Body of pancreas (tissue), 4 donors: ENCODE measurements around the gene UBR4. TPM values are rescaled to one million over a fixed set of nuclear protein-coding genes. Genes with fewer than 3 reads are reported as not detected.

Experiments used
- ATAC-seq: fragments of 150-250 bp; one replicate; pipeline ENCODE4 v1.9.1; 2016
- DNase-seq, 4 donors: peaks; one replicate each; pipeline ENCODE4 v3.0.0-alpha.2; 2019
- H3K27ac ChIP-seq, 4 donors: fragments of 200-600 bp; sonication (generic); 1 replicate in 3 of 4; 2 replicates in 1 of 4; pipeline versions ENCODE4 v1.5.1 to v1.6.1; 2016 to 2019; ENCODE audit warnings: mild to moderate bottlenecking in 1 of 4, mixed read lengths in 1 of 4, moderate library complexity in 1 of 4
- H3K27me3 ChIP-seq, 2 donors: fragments of 200-600 bp; sonication (generic); one replicate each; pipeline ENCODE4 v1.6.0; 2016; ENCODE audit warnings: mild to moderate bottlenecking in 1 of 2
- H3K36me3 ChIP-seq, 2 donors: fragments of 200-600 bp; sonication (generic); replicated peaks in 1 of 2; 2 replicates each; pipeline ENCODE4 v1.5.1; 2016; ENCODE audit warnings: low read depth in 2 of 2; ENCODE audit not compliant: insufficient read depth in 1 of 2
- H3K4me1 ChIP-seq: fragments of 200-600 bp; sonication (generic); one replicate; pipeline ENCODE4 v1.6.0; 2016
- H3K4me3 ChIP-seq, 2 donors: fragments of 200-600 bp; sonication (generic); 1 replicate in 1 of 2; 2 replicates in 1 of 2; pipeline ENCODE4 v1.5.1; 2016 to 2019
- H3K9me3 ChIP-seq, 3 donors: fragments of 200-600 bp; sonication (generic); 1 replicate in 2 of 3; 2 replicates in 1 of 3; pipeline ENCODE4 v1.5.1; 2016
- POLR2A ChIP-seq, 3 donors: fragments of 450-650 bp; IDR thresholded peaks; one replicate each; pipeline ENCODE4 v1.6.1; 2016; ENCODE audit warnings: antibody characterized with exemption in 3 of 3, mild to moderate bottlenecking in 2 of 3
- WGBS, 2 donors: methylation state at CpG; one replicate each; pipeline ENCODE4 v1.1.5; 2017; 5-methylcytosine and 5-hydroxymethylcytosine counted together
- intact Hi-C: fragments of 100-400 bp; cut with DNase I; formaldehyde crosslinking; loops from one replicate; pipeline ENCODE4 v1.15.1; 2023
- total RNA-seq, 2 donors: library from RNA; depleted of rRNA; stranded (reverse); fragments of >200 nt; gene quantifications; one replicate each; pipeline ENCODE4 v1.1.0, GENCODE V29; 2016
- TF ChIP-seq, protein P1 (sequence below), 7 experiments: fragments of 450-650 bp in 4 of 7; fragments of 200-600 bp in 3 of 7; sonication (generic) in 3 of 7; IDR thresholded peaks; one replicate each; pipeline ENCODE4 v1.5.1; 2016 to 2019; ENCODE audit warnings: antibody characterized with exemption in 7 of 7

UBR4 gene
- total RNA-seq, 2 donors from 2014 or later = 84.4 to 87.4 TPM

DNA sequence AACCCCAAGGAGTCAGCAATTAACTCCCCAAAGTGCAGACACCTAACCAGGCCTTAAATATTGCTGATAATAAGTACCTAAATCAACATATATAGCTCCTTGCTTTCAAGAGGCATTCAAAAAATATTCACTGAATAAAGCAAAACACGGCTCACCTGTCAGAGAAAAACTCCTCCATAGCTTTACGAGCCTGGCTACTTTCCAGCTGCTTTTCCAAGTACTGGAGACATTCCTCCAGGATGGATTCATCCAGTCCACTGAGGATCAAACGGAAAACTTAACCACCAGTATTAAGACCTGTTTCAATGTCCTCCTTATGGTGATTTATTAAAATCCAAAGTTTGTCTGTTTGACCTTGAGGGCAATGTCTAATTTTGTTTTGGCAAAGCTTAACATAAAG, 44.6 kb downstream of the UBR4 start:
- no peaks in the 10 kb centered on the region for H3K27me3 ChIP-seq
- TF ChIP-seq, protein P1, sequence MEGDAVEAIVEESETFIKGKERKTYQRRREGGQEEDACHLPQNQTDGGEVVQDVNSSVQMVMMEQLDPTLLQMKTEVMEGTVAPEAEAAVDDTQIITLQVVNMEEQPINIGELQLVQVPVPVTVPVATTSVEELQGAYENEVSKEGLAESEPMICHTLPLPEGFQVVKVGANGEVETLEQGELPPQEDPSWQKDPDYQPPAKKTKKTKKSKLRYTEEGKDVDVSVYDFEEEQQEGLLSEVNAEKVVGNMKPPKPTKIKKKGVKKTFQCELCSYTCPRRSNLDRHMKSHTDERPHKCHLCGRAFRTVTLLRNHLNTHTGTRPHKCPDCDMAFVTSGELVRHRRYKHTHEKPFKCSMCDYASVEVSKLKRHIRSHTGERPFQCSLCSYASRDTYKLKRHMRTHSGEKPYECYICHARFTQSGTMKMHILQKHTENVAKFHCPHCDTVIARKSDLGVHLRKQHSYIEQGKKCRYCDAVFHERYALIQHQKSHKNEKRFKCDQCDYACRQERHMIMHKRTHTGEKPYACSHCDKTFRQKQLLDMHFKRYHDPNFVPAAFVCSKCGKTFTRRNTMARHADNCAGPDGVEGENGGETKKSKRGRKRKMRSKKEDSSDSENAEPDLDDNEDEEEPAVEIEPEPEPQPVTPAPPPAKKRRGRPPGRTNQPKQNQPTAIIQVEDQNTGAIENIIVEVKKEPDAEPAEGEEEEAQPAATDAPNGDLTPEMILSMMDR (IDR thresholded peaks at IDR 0.05) = no peak
- no peak for TF ChIP-seq POLR2A (IDR thresholded peaks at IDR 0.05)
- peaks cover 16 to 67% of the 10 kb centered on the region in 2 donors for H3K36me3 ChIP-seq
- no peak for DNase-seq
- no peaks in the 10 kb centered on the region for H3K9me3 ChIP-seq
- intact Hi-C loops = no loop called here
- no peak overlapping the region for H3K4me3 ChIP-seq
- H3K4me1 ChIP-seq = no peaks in the 10 kb centered on the region
- WGBS, 2 donors = 78 to 86% methylated on average over 3 of the region's 3 CpGs
- ATAC-seq = no peak
- H3K27ac ChIP-seq = no peak overlapping the region

GRCh38 chr1:19164274-19165015, 45.6 kb downstream of the UBR4 start:
- H3K4me3 ChIP-seq = no peak overlapping the region
- no peak overlapping the region for H3K27ac ChIP-seq
- peaks cover 17 to 68% of the 10 kb centered on the region in 2 donors for H3K36me3 ChIP-seq
- TF ChIP-seq, protein P1 (IDR thresholded peaks at IDR 0.05) = no peak
- TF ChIP-seq POLR2A (IDR thresholded peaks at IDR 0.05) = no peak
- intact Hi-C loops = no loop called here
- ATAC-seq (no peak), DNase-seq (no peak)
- WGBS, 2 donors = 58 to 65% methylated on average over 10 of the region's 10 CpGs
- H3K27me3 ChIP-seq = no peaks in the 10 kb centered on the region
- no peaks in the 10 kb centered on the region for H3K9me3 ChIP-seq
- H3K4me1 ChIP-seq = no peaks in the 10 kb centered on the region

- Histone ChIP-seq H3K27me3 (no peaks in the 10 kb centered on the region), H3K36me3 (peaks cover 26 to 65% of the 10 kb centered on the region in 2 donors), H3K4me1 (no peaks in the 10 kb centered on the region), H3K27ac (no peak overlapping the region), H3K4me3 (no peak overlapping the region), H3K9me3 (no peaks in the 10 kb centered on the region)
- ATAC-seq = no peak
- TF ChIP-seq, protein P1 (IDR thresholded peaks at IDR 0.05) = no peak
- no peak for TF ChIP-seq POLR2A (IDR thresholded peaks at IDR 0.05)
- DNase-seq = no peak
- intact Hi-C loops = no loop called here
- WGBS, 2 donors = 88 to 100% methylated on average over 1 of the region's 1 CpG
These were observed 46.8 kb downstream of the UBR4 start for GRCh38 chr1:19163261-19163660.

GRCh38 chr1:19160831-19161230, 49.2 kb downstream of the UBR4 start:
- 84 to 91% methylated on average over 6 of the region's 7 CpGs for WGBS, 2 donors
- Histone ChIP-seq H3K36me3 (peaks cover 31 to 65% of the 10 kb centered on the region in 2 donors), H3K4me3 (no peak overlapping the region), H3K9me3 (no peaks in the 10 kb centered on the region), H3K27ac (no peak overlapping the region), H3K27me3 (no peaks in the 10 kb centered on the region), H3K4me1 (no peaks in the 10 kb centered on the region)
- intact Hi-C loops = no loop called here
- TF ChIP-seq POLR2A (IDR thresholded peaks at IDR 0.05) = no peak
- TF ChIP-seq, protein P1 (IDR thresholded peaks at IDR 0.05) = no peak
- ATAC-seq (no peak), DNase-seq (no peak)

DNA sequence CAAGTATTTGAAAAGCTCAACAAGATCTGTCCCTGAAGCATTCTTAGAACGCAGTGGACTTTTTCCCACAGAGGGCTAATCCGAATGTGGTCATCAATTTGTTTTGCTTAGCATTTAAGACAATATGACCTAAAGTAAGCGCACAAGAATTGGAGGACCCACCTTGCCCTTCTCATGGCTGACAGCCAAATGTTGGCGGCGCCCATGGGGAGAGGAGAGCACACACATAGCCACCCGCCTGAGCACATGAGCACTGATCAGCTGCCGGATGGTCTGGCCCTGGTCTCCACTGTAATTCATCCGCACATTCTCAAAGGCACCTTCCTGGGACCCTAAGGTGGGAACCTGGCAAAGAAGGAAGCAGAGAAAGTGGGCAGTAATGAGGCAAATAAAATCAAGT, 52.4 kb downstream of the UBR4 start:
- 92% methylated on average over 8 of the region's 8 CpGs for WGBS, 2 donors
- Histone ChIP-seq H3K36me3 (peaks cover 28 to 74% of the 10 kb centered on the region in 2 donors), H3K27ac (no peak overlapping the region)

More for the DNA sequence above, 52.4 kb downstream of the UBR4 start:
- no peak for TF ChIP-seq POLR2A (IDR thresholded peaks at IDR 0.05)
- TF ChIP-seq, protein P1 (IDR thresholded peaks at IDR 0.05) = no peak
- Histone ChIP-seq H3K27me3 (no peaks in the 10 kb centered on the region), H3K4me1 (no peaks in the 10 kb centered on the region), H3K9me3 (no peaks in the 10 kb centered on the region), H3K4me3 (no peak overlapping the region)
- DNase-seq = no peak
- ATAC-seq = no peak
- intact Hi-C loops = no loop called here
